Measurements from ENCODE around the gene SLC39A9. TPM values are rescaled to one million over a fixed set of nuclear protein-coding genes. Genes with fewer than 3 reads are reported as not detected.
"Not testable (repeated sequence)": the region's sequence is repeated elsewhere in the genome, so short reads cannot be mapped to it uniquely, and the experiment has no call there.

The SLC39A9 gene
- polyA plus RNA-seq, 1 experiment: 70.3 TPM

- POLR2A ChIA-PET: no interaction called here
- no peak for DNase-seq (ENCODE audit: low read depth)
- CTCF ChIA-PET: interaction anchor here (0.6 to 1.6 kb wide), 4 partner anchors 11 to 1930 kb away, joined by 3 to 5 read pairs (median 3); partner anchors contain the start of genes ERH and SLC39A9
- peaks cover 16% of the 10 kb centered on the region for H3K36me3 ChIP-seq (ENCODE audit: control insufficient read depth, insufficient read depth, low read length)
- TF ChIP-seq CTCF (IDR thresholded peaks at IDR 0.05; ENCODE audit: insufficient read depth, low read depth, low read length): no peak
- no peak overlapping the region for H3K4me3 ChIP-seq (ENCODE audit: low read depth, low read length)
- H3K27me3 ChIP-seq (ENCODE audit: control insufficient read depth, insufficient read depth, low read length): no peaks in the 10 kb centered on the region
Observed at GRCh38 chr14:69387311-69387710, 11.2 kb upstream of the SLC39A9 start.

GRCh38 chr14:69391400-69391799 is 7.1 kb upstream of the SLC39A9 start:
- H3K27me3 ChIP-seq (ENCODE audit: control insufficient read depth, insufficient read depth, low read length); POLR2A ChIA-PET; CTCF ChIA-PET; H3K4me3 ChIP-seq (ENCODE audit: low read depth, low read length); DNase-seq (ENCODE audit: low read depth): not testable (repeated sequence)
- H3K36me3 ChIP-seq (ENCODE audit: control insufficient read depth, insufficient read depth, low read length): peaks cover 22% of the 10 kb centered on the region

- ChIA-PET CTCF (no interaction called here), POLR2A (interaction anchor here (0.5 kb wide), 1 partner anchor 26 kb away, joined by 3 read pairs; no protein-coding TSS in a partner anchor)
- no peak for TF ChIP-seq CTCF (IDR thresholded peaks at IDR 0.05; ENCODE audit: insufficient read depth, low read depth, low read length)
- Histone ChIP-seq H3K36me3 (ENCODE audit: control insufficient read depth, insufficient read depth, low read length) (peaks cover 22% of the 10 kb centered on the region), H3K27me3 (ENCODE audit: control insufficient read depth, insufficient read depth, low read length) (no peaks in the 10 kb centered on the region), H3K4me3 (ENCODE audit: low read depth, low read length) (no peak overlapping the region)
- DNase-seq (ENCODE audit: low read depth): no peak
Observed at GRCh38 chr14:69392481-69392880, 6.0 kb upstream of the SLC39A9 start.

GRCh38 chr14:69395929-69396328 is 2.6 kb upstream of the SLC39A9 start:
- ChIA-PET CTCF (interaction anchor here (1.3 kb wide), 1 partner anchor 149 kb away, joined by 3 read pairs; no protein-coding TSS in a partner anchor), POLR2A (no interaction called here)
- no peak for DNase-seq (ENCODE audit: low read depth)
- TF ChIP-seq CTCF (IDR thresholded peaks at IDR 0.05; ENCODE audit: insufficient read depth, low read depth, low read length): no peak
- H3K4me3 ChIP-seq (ENCODE audit: low read depth, low read length): no peak overlapping the region
- no peaks in the 10 kb centered on the region for H3K27me3 ChIP-seq (ENCODE audit: control insufficient read depth, insufficient read depth, low read length)
- H3K36me3 ChIP-seq (ENCODE audit: control insufficient read depth, insufficient read depth, low read length): peaks cover 20% of the 10 kb centered on the region

- Histone ChIP-seq H3K27me3 (ENCODE audit: control insufficient read depth, insufficient read depth, low read length) (no peaks in the 10 kb centered on the region), H3K36me3 (ENCODE audit: control insufficient read depth, insufficient read depth, low read length) (peaks cover 6% of the 10 kb centered on the region), H3K4me3 (ENCODE audit: low read depth, low read length) (peak overlapping the region; percentile 99)
- no peak for DNase-seq (ENCODE audit: low read depth)
- ChIA-PET CTCF (interaction anchor here (1.0 to 2.7 kb wide), 2 partner anchors 12 to 61 kb away, joined by 5 to 13 read pairs; no protein-coding TSS in a partner anchor), POLR2A (no interaction called here)
- no peak for TF ChIP-seq CTCF (IDR thresholded peaks at IDR 0.05; ENCODE audit: insufficient read depth, low read depth, low read length)
Observed at GRCh38 chr14:69398818-69399210, 322 bp downstream of the SLC39A9 start.

- no peak for TF ChIP-seq CTCF (IDR thresholded peaks at IDR 0.05; ENCODE audit: insufficient read depth, low read depth, low read length)
- H3K27me3 ChIP-seq (ENCODE audit: control insufficient read depth, insufficient read depth, low read length): no peaks in the 10 kb centered on the region
Observed at GRCh38 chr14:69399750-69400149, 1.3 kb downstream of the SLC39A9 start.

More at GRCh38 chr14:69399750-69400149, 1.3 kb downstream of the SLC39A9 start:
- H3K4me3 ChIP-seq (ENCODE audit: low read depth, low read length): peak overlapping the region; percentile 99
- H3K36me3 ChIP-seq (ENCODE audit: control insufficient read depth, insufficient read depth, low read length): peaks cover 5% of the 10 kb centered on the region
- DNase-seq (ENCODE audit: low read depth): no peak
- CTCF ChIA-PET: interaction anchor here (2.7 kb wide), 1 partner anchor 60 kb away, joined by 13 read pairs; no protein-coding TSS in a partner anchor
- POLR2A ChIA-PET: no interaction called here

Measured in BJ (cell line).